Neural cell (in vitro differentiated cells): Measurements from ENCODE around the gene OTUD7B. TPM values are rescaled to one million over a fixed set of nuclear protein-coding genes. Genes with fewer than 3 reads are reported as not detected.

Source experiments
- H2AFZ ChIP-seq: fragments of 200-600, 300-800 bp; sonication (generic), shearing (Covaris generic); 2 replicates; pipeline ENCODE4 v1.6.0; 2014; ENCODE audit warnings: low read depth, mild to moderate bottlenecking, antibody characterized with exemption, low read length, moderate library complexity
- H3F3A ChIP-seq: fragments of 200-600 bp; shearing (Covaris generic); 2 replicates; pipeline ENCODE4 v1.6.1; 2016; ENCODE audit warnings: mild to moderate bottlenecking, moderate library complexity, mixed read lengths, antibody characterized with exemption, low read length; ENCODE audit not compliant: insufficient read depth, poor library complexity, severe bottlenecking
- H3K27ac ChIP-seq: fragments of 200-600, 300-800 bp; sonication (generic), shearing (Covaris generic); 2 replicates; pipeline ENCODE4 v1.5.1; 2014; ENCODE audit warnings: mild to moderate bottlenecking, low read length, moderate library complexity
- H3K27me3 ChIP-seq: fragments of 300-800, 200-600 bp; sonication (generic), shearing (Covaris generic); 2 replicates; pipeline ENCODE4 v1.6.0; 2014; ENCODE audit warnings: mild to moderate bottlenecking, low read depth, low read length, moderate library complexity; ENCODE audit not compliant: insufficient read depth
- H3K36me3 ChIP-seq: fragments of 300-800, 200-600 bp; sonication (generic), shearing (Covaris generic); 2 replicates; pipeline ENCODE4 v1.5.1; 2014; ENCODE audit warnings: mild to moderate bottlenecking, antibody characterized with exemption, low read length, moderate library complexity; ENCODE audit not compliant: insufficient read depth
- H3K4me2 ChIP-seq: fragments of 300-800, 200-600 bp; sonication (generic), shearing (Covaris generic); 2 replicates; pipeline ENCODE4 v1.6.0; 2014; ENCODE audit warnings: mild to moderate bottlenecking, low read length
- H3K4me3 ChIP-seq: fragments of 300-800, 200-600 bp; sonication (generic), shearing (Covaris generic); 2 replicates; pipeline ENCODE4 v1.5.1; 2014; ENCODE audit warnings: mild to moderate bottlenecking, low read length, moderate library complexity
- H3K79me2 ChIP-seq: fragments of 200-600 bp; shearing (Covaris generic); replicated peaks from 2 replicates; pipeline ENCODE4 v1.6.0; 2014; ENCODE audit warnings: mild to moderate bottlenecking, low read length, moderate library complexity; ENCODE audit not compliant: insufficient read depth
- H3K9ac ChIP-seq: fragments of 300-800, 200-600 bp; sonication (generic), shearing (Covaris generic); 2 replicates; pipeline ENCODE4 v1.6.1; 2016; ENCODE audit warnings: mild to moderate bottlenecking, low read length, mixed read lengths
- H3K9me2 ChIP-seq: fragments of 200-600 bp; shearing (Covaris generic); 2 replicates; pipeline ENCODE4 v1.6.1; 2016; ENCODE audit warnings: mild to moderate bottlenecking, low read length, mixed read lengths; ENCODE audit not compliant: insufficient read depth
- H3K9me3 ChIP-seq: fragments of 200-600, 300-800 bp; sonication (generic), shearing (Covaris generic); 2 replicates; pipeline ENCODE4 v1.6.1; 2016; ENCODE audit warnings: mild to moderate bottlenecking, mixed run types, low read length, moderate library complexity, mixed read lengths
- H4K20me1 ChIP-seq: fragments of 200-600 bp; shearing (Covaris generic); 2 replicates; pipeline ENCODE4 v1.6.1; 2016; ENCODE audit warnings: mild to moderate bottlenecking, mixed run types; ENCODE audit not compliant: insufficient read depth
- CTCF ChIP-seq: fragments of 450-650 bp; IDR thresholded peaks from 2 replicates; pipeline ENCODE4 v1.5.1; 2014; ENCODE audit warnings: antibody characterized with exemption, mild to moderate bottlenecking, moderate library complexity; ENCODE audit not compliant: poor library complexity, severe bottlenecking
- EP300 ChIP-seq: fragments of 450-650 bp; conservative IDR thresholded peaks from 2 replicates; pipeline ENCODE4 v1.6.1; 2014; ENCODE audit warnings: antibody characterized with exemption, mild to moderate bottlenecking, moderate library complexity; ENCODE audit not compliant: poor library complexity, severe bottlenecking
- EZH2 ChIP-seq: fragments of 200-600, 300-800 bp; shearing (Covaris generic), sonication (generic); IDR thresholded peaks from 2 replicates; pipeline ENCODE4 v1.6.1; 2014; ENCODE audit warnings: antibody characterized with exemption, low read length, borderline replicate concordance, mild to moderate bottlenecking; ENCODE audit not compliant: insufficient read depth, poor library complexity, severe bottlenecking
- MXI1 ChIP-seq: fragments of 450-650 bp; conservative IDR thresholded peaks from 2 replicates; pipeline ENCODE4 v1.6.1; 2014; ENCODE audit warnings: antibody characterized with exemption, mild to moderate bottlenecking; ENCODE audit not compliant: poor library complexity, severe bottlenecking
- POLR2AphosphoS5 ChIP-seq: IDR thresholded peaks from 2 replicates; pipeline ENCODE4 v1.6.1; 2012
- RAD21 ChIP-seq: fragments of 450-650 bp; conservative IDR thresholded peaks from 2 replicates; pipeline ENCODE4 v1.6.1; 2014; ENCODE audit warnings: antibody characterized with exemption, mild to moderate bottlenecking, moderate library complexity
- REST ChIP-seq: IDR thresholded peaks from 2 replicates; pipeline ENCODE4 v1.6.1; 2012; ENCODE audit warnings: borderline replicate concordance
- SMC3 ChIP-seq: fragments of 450-650 bp; conservative IDR thresholded peaks from 2 replicates; pipeline ENCODE4 v1.6.1; 2014; ENCODE audit warnings: antibody characterized with exemption, mild to moderate bottlenecking, moderate library complexity; ENCODE audit not compliant: poor library complexity
- TAF1 ChIP-seq: IDR thresholded peaks from 2 replicates; pipeline ENCODE4 v1.6.1; 2012; ENCODE audit warnings: low read depth
- polyA plus RNA-seq: library from polyadenylated mRNA; depleted of rRNA; stranded (reverse); fragments of >200 nt; gene quantifications from 2 replicates; pipeline ENCODE4 v1.2.3, GENCODE V29; 2014

OTUD7B gene
- polyA plus RNA-seq, 1 donor from 2014 or later: 2.1 TPM

DNA sequence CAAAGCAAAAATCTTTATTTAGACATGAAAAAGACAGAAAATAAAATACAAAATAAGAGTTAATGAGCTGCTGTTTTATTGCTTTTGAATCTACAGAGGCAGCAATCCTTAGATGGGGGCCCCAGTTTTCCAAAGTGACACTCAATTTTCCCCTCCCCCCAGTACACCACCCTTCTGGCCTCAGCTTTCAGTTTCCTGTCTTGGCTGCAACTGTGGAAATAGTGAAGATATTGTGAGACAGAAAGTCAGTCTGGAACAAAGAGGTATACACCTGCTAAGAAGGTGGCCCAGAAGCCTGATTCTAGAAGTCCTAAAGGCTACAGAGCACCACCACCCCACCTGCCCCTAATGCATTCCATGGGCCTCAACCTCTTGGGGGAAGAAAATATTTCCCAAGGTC lies 72.8 kb downstream of the OTUD7B start:
- H3K9me2 ChIP-seq: no peaks in the 10 kb centered on the region
- H3K27ac ChIP-seq: no peak overlapping the region
- no peaks in the 10 kb centered on the region for H3K79me2 ChIP-seq
- H4K20me1 ChIP-seq: no peaks in the 10 kb centered on the region
- H3K4me2 ChIP-seq: no peak overlapping the region
- H3K4me3 ChIP-seq: no peak overlapping the region
- no peaks in the 10 kb centered on the region for H3K36me3 ChIP-seq
- H3K9ac ChIP-seq: no peak overlapping the region
- no peaks in the 10 kb centered on the region for H3K9me3 ChIP-seq
- no peak overlapping the region for H2AFZ ChIP-seq
- H3K27me3 ChIP-seq: no peaks in the 10 kb centered on the region
- H3F3A ChIP-seq: no peaks in the 10 kb centered on the region
- TF ChIP-seq POLR2AphosphoS5: no peak
- no peak for TF ChIP-seq RAD21
- no peak for TF ChIP-seq REST
- TF ChIP-seq EZH2: no peak
- no peak for TF ChIP-seq SMC3
- TF ChIP-seq MXI1: no peak
- TF ChIP-seq TAF1: no peak
- no peak for TF ChIP-seq CTCF
- TF ChIP-seq EP300: no peak

DNA sequence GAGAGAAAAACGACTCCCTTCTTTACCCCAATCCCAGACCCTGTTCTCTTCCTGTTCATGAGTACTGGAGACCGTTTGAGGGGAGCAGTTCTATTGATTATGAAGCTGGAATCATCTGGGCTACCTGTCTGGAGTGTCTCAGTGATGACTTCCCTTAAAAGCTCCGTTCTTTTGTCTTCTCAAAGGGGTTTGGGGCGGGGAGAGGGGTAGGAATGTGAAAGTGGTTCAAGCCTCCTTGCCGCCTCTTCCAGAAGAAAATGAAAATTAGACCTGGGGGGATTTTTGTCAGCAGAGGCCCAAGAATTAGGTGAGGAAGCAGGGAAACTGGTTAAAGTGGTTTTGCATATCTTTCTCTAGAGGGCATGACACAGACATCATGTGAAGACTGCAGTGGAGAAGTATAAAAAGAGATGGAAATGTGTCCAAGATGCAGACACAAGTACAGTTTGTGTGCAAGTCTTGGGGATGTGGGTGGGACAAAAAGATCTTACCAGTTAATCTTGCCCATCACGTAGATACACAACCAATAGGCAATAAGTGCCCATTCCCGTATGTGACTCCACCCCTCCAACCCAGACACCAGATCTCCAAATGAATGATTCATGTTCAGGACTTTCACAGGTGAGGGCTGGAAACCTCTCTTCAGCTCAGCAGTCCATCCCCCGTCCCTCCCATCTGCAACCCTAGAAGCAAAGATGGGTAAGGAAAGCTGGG lies 73.4 kb downstream of the OTUD7B start:
- Histone ChIP-seq H3K27me3 (no peaks in the 10 kb centered on the region), H2AFZ (no peak overlapping the region), H4K20me1 (no peaks in the 10 kb centered on the region), H3K9me2 (no peaks in the 10 kb centered on the region), H3K27ac (no peak overlapping the region), H3K79me2 (no peaks in the 10 kb centered on the region), H3K9me3 (no peaks in the 10 kb centered on the region), H3K4me3 (no peak overlapping the region), H3K9ac (no peak overlapping the region), H3K36me3 (no peaks in the 10 kb centered on the region), H3K4me2 (no peak overlapping the region), H3F3A (no peaks in the 10 kb centered on the region)
- TF ChIP-seq POLR2AphosphoS5 (no peak), TAF1 (no peak), EP300 (no peak), EZH2 (no peak), SMC3 (no peak), CTCF (no peak), MXI1 (no peak), RAD21 (no peak), REST (no peak)
